MV-4-11 (cell line): ENCODE data around the gene ZNF580.

ENCODE experiments used
- DNase-seq: peaks from one replicate; lab custom pipeline; 2025; lab: John Stamatoyannopoulos, UW

ZNF580 gene

GRCh38 chr19:55663846-55664536, 23.2 kb downstream of the ZNF580 start:
- DNase-seq = no peak

GRCh38 chr19:55666343-55667005, 25.7 kb downstream of the ZNF580 start:
- DNase-seq = no peak

GRCh38 chr19:55667006-55667381, 26.2 kb downstream of the ZNF580 start:
- no peak for DNase-seq

- DNase-seq = no peak
Observed at GRCh38 chr19:55667511-55667910, 26.7 kb downstream of the ZNF580 start.

GRCh38 chr19:55667958-55668357, 27.2 kb downstream of the ZNF580 start:
- DNase-seq = no peak

- DNase-seq = no peak
Observed at GRCh38 chr19:55668603-55669348, 28.0 kb downstream of the ZNF580 start.

GRCh38 chr19:55669418-55670279, 28.8 kb downstream of the ZNF580 start:
- no peak for DNase-seq

GRCh38 chr19:55670280-55671053, 29.7 kb downstream of the ZNF580 start:
- no peak for DNase-seq

- DNase-seq = no peak
Observed at GRCh38 chr19:55671054-55671378, 30.2 kb downstream of the ZNF580 start.

- DNase-seq = no peak
Observed at GRCh38 chr19:55672418-55672817, 31.6 kb downstream of the ZNF580 start.

- DNase-seq = no peak
Observed at GRCh38 chr19:55673465-55673864, 32.7 kb downstream of the ZNF580 start.

- no peak for DNase-seq
Observed at GRCh38 chr19:55673889-55674288, 33.1 kb downstream of the ZNF580 start.

GRCh38 chr19:55674459-55674840, 33.6 kb downstream of the ZNF580 start:
- DNase-seq = no peak

GRCh38 chr19:55674841-55675660, 34.2 kb downstream of the ZNF580 start, which contains the start of gene EPN1:
Gene EPN1 (plus strand): TSS chr19:55675226. CDS start chr19:55678628, 3,402 bp downstream.
- DNase-seq = peak; percentile 98

GRCh38 chr19:55675661-55676354, 35.0 kb downstream of the ZNF580 start:
- no peak for DNase-seq

GRCh38 chr19:55676383-55676782, 35.6 kb downstream of the ZNF580 start:
- no peak for DNase-seq

- no peak for DNase-seq
Observed at GRCh38 chr19:55676889-55677505, 36.2 kb downstream of the ZNF580 start.

- DNase-seq = peak; percentile 66
Observed at GRCh38 chr19:55677572-55678028, 36.8 kb downstream of the ZNF580 start.

GRCh38 chr19:55678121-55678671, 37.4 kb downstream of the ZNF580 start:
- DNase-seq = peak; percentile 100
